Prostate gland (tissue), 2 donors: ENCODE results near the gene LIN28B. TPM values are rescaled to one million over a fixed set of nuclear protein-coding genes. Genes with fewer than 3 reads are reported as not detected.

ENCODE experiments used
- DNase-seq: peaks from one replicate; pipeline ENCODE4 v3.0.0-alpha.2; 2019; ENCODE audit warnings: low spot score
- H3K27ac ChIP-seq, 2 donors: fragments of 200-600 bp; sonication (generic); 2 replicates each; pipeline ENCODE4 v1.5.1; 2017 to 2019
- H3K27me3 ChIP-seq: fragments of 200-600 bp; sonication (generic); replicated peaks from 2 replicates; pipeline ENCODE4 v1.5.1; 2019; ENCODE audit not compliant: insufficient read depth
- H3K36me3 ChIP-seq, 2 donors: fragments of 200-600 bp; sonication (generic); 1 replicate in 1 of 2; 2 replicates in 1 of 2; pipeline versions ENCODE4 v1.5.1 to v1.8.1; 2017 to 2019
- H3K4me1 ChIP-seq: fragments of 200-600 bp; sonication (generic); replicated peaks from 2 replicates; pipeline ENCODE4 v1.5.1; 2019
- H3K4me3 ChIP-seq, 2 donors: fragments of 200-600 bp; sonication (generic); 2 replicates each; pipeline ENCODE4 v1.5.1; 2017 to 2019
- H3K9me3 ChIP-seq: fragments of 200-600 bp; sonication (generic); 2 replicates; pipeline ENCODE4 v1.5.1; 2017
- POLR2A ChIP-seq: fragments of 450-650 bp; IDR thresholded peaks from one replicate; pipeline ENCODE4 v1.6.1; 2016; ENCODE audit warnings: antibody characterized with exemption, mild to moderate bottlenecking
- POLR2AphosphoS5 ChIP-seq: sonication (generic); formaldehyde crosslinking; IDR thresholded peaks from one replicate; pipeline ENCODE4 v1.6.1; 2017; ENCODE audit warnings: antibody characterized with exemption
- WGBS: methylation state at CpG from one replicate; pipeline ENCODE4 v1.1.5; 2018; 5-methylcytosine and 5-hydroxymethylcytosine counted together
- intact Hi-C: fragments of 100-400 bp; cut with DNase I; formaldehyde crosslinking; loops from one replicate; pipeline ENCODE4 v1.14.2; 2022
- total RNA-seq, 2 donors: library from RNA; depleted of rRNA; stranded (reverse); fragments of >200 nt; gene quantifications; one replicate each; pipeline ENCODE4 v1.1.0, GENCODE V29; 2016
- TF ChIP-seq, protein P1 (sequence below), 4 experiments: fragments of 200-600 bp in 2 of 4; fragments of 450-650 bp in 2 of 4; sonication (generic) in 2 of 4; IDR thresholded peaks; 1 replicate in 3 of 4; 2 replicates in 1 of 4; pipeline ENCODE4 v1.5.1; 2016 to 2019; ENCODE audit warnings: antibody characterized with exemption in 4 of 4, mild to moderate bottlenecking in 2 of 4, moderate library complexity in 2 of 4

Gene LIN28B
- total RNA-seq, 2 donors from 2014 or later, result 2.6 TPM; not detected in 1

- intact Hi-C loops, result no loop called here
- no peak overlapping the region for H3K27ac ChIP-seq
- H3K36me3 ChIP-seq, result no peaks in the 10 kb centered on the region
- no peaks in the 10 kb centered on the region for H3K4me1 ChIP-seq
- H3K27me3 ChIP-seq, result no peaks in the 10 kb centered on the region
- no peak for DNase-seq
- no peaks in the 10 kb centered on the region for H3K9me3 ChIP-seq
- WGBS, result 99% methylated on average over 2 of the region's 2 CpGs
- no peak overlapping the region for H3K4me3 ChIP-seq
- TF ChIP-seq POLR2AphosphoS5 (no peak), POLR2A (no peak)
- TF ChIP-seq, protein P1, sequence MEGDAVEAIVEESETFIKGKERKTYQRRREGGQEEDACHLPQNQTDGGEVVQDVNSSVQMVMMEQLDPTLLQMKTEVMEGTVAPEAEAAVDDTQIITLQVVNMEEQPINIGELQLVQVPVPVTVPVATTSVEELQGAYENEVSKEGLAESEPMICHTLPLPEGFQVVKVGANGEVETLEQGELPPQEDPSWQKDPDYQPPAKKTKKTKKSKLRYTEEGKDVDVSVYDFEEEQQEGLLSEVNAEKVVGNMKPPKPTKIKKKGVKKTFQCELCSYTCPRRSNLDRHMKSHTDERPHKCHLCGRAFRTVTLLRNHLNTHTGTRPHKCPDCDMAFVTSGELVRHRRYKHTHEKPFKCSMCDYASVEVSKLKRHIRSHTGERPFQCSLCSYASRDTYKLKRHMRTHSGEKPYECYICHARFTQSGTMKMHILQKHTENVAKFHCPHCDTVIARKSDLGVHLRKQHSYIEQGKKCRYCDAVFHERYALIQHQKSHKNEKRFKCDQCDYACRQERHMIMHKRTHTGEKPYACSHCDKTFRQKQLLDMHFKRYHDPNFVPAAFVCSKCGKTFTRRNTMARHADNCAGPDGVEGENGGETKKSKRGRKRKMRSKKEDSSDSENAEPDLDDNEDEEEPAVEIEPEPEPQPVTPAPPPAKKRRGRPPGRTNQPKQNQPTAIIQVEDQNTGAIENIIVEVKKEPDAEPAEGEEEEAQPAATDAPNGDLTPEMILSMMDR (IDR thresholded peaks at IDR 0.05), result no peak
Observed at GRCh38 chr6:105111871-105112270, 155.0 kb downstream of the LIN28B start.

GRCh38 chr6:105112577-105112976 is 155.7 kb downstream of the LIN28B start:
- H3K9me3 ChIP-seq, result no peaks in the 10 kb centered on the region
- H3K4me3 ChIP-seq, result no peak overlapping the region
- intact Hi-C loops, result no loop called here
- WGBS, result 84% methylated on average over 1 of the region's 1 CpG
- no peaks in the 10 kb centered on the region for H3K36me3 ChIP-seq
- no peak for TF ChIP-seq POLR2A
- no peak for TF ChIP-seq POLR2AphosphoS5
- TF ChIP-seq, protein P1 (IDR thresholded peaks at IDR 0.05), result no peak
- no peak overlapping the region for H3K27ac ChIP-seq
- H3K4me1 ChIP-seq, result no peaks in the 10 kb centered on the region
- DNase-seq, result no peak
- H3K27me3 ChIP-seq, result no peaks in the 10 kb centered on the region

- Histone ChIP-seq H3K4me3 (no peak overlapping the region), H3K9me3 (no peaks in the 10 kb centered on the region), H3K36me3 (no peaks in the 10 kb centered on the region), H3K27me3 (no peaks in the 10 kb centered on the region), H3K4me1 (no peaks in the 10 kb centered on the region), H3K27ac (no peak overlapping the region)
- intact Hi-C loops, result no loop called here
- no peak for DNase-seq
- WGBS, result 38% methylated on average over 6 of the region's 6 CpGs
- TF ChIP-seq, protein P1 (IDR thresholded peaks at IDR 0.05), result no peak
- no peak for TF ChIP-seq POLR2AphosphoS5
- TF ChIP-seq POLR2A, result no peak
Observed at GRCh38 chr6:105113422-105113821, 156.5 kb downstream of the LIN28B start.

- H3K4me1 ChIP-seq, result no peaks in the 10 kb centered on the region
- no peaks in the 10 kb centered on the region for H3K27me3 ChIP-seq
- intact Hi-C loops, result no loop called here
- TF ChIP-seq POLR2AphosphoS5 (no peak), POLR2A (no peak)
- TF ChIP-seq, protein P1 (IDR thresholded peaks at IDR 0.05), result no peak
- H3K27ac ChIP-seq, result no peak overlapping the region
- H3K9me3 ChIP-seq, result no peaks in the 10 kb centered on the region
- 90% methylated on average over 5 of the region's 5 CpGs for WGBS
- DNase-seq, result no peak
- H3K36me3 ChIP-seq, result no peaks in the 10 kb centered on the region
- no peak overlapping the region for H3K4me3 ChIP-seq
Observed at GRCh38 chr6:105116150-105116549, 159.2 kb downstream of the LIN28B start.

GRCh38 chr6:105120570-105120969 is 163.7 kb downstream of the LIN28B start:
- DNase-seq, result no peak
- H3K27ac ChIP-seq, result no peak overlapping the region
- H3K36me3 ChIP-seq, result no peaks in the 10 kb centered on the region
- no peak overlapping the region for H3K4me3 ChIP-seq
- WGBS, result 46% methylated on average over 5 of the region's 5 CpGs
- TF ChIP-seq POLR2A (no peak), POLR2AphosphoS5 (no peak)
- TF ChIP-seq, protein P1 (IDR thresholded peaks at IDR 0.05), result no peak
- intact Hi-C loops, result no loop called here
- no peaks in the 10 kb centered on the region for H3K27me3 ChIP-seq
- H3K4me1 ChIP-seq, result peaks cover 6% of the 10 kb centered on the region
- H3K9me3 ChIP-seq, result no peaks in the 10 kb centered on the region
